GM23338 (cell line): ENCODE results near the gene ZNF444. TPM values are rescaled to one million over a fixed set of nuclear protein-coding genes. Genes with fewer than 3 reads are reported as not detected.

Experiments used
- ATAC-seq: fragments of 200-7000 bp; cut with Tn5 transposase; 3 replicates; pipeline ENCODE4 v1.9.1; 2020
- DNase-seq: peaks from one replicate; pipeline ENCODE4 v3.0.0-alpha.2; 2015; ENCODE audit warnings: low spot score
- H2AFZ ChIP-seq: fragments of 200-600 bp; sonication (generic); 2 replicates; pipeline ENCODE4 v1.8.0; 2016; ENCODE audit warnings: antibody characterized with exemption, mild to moderate bottlenecking, moderate library complexity
- H3F3A ChIP-seq: fragments of 200-600 bp; sonication (generic); replicated peaks from 2 replicates; pipeline ENCODE4 v1.8.0; 2017; ENCODE audit warnings: antibody characterized with exemption, mixed run types, low read depth
- H3K27ac ChIP-seq: fragments of 200-600 bp; sonication (generic); 2 replicates; pipeline ENCODE4 v1.6.1; 2016; ENCODE audit warnings: low read depth
- H3K27me3 ChIP-seq: fragments of 200-600 bp; sonication (generic); 2 replicates; pipeline ENCODE4 v1.8.0; 2016; ENCODE audit warnings: mild to moderate bottlenecking, mixed run types, moderate library complexity; ENCODE audit not compliant: insufficient read depth
- H3K36me3 ChIP-seq: fragments of 200-600 bp; sonication (generic); 2 replicates; pipeline ENCODE4 v1.8.0; 2016; ENCODE audit warnings: mild to moderate bottlenecking; ENCODE audit not compliant: insufficient read depth
- H3K4me1 ChIP-seq: fragments of 200-600 bp; sonication (generic); 2 replicates; pipeline ENCODE4 v1.8.0; 2016; ENCODE audit warnings: mild to moderate bottlenecking, moderate library complexity; ENCODE audit not compliant: insufficient read depth
- H3K4me2 ChIP-seq: fragments of 200-600 bp; sonication (generic); 2 replicates; pipeline ENCODE4 v1.7.1; 2017; ENCODE audit warnings: mixed run types
- H3K4me3 ChIP-seq: fragments of 200-600 bp; sonication (generic); 2 replicates; pipeline ENCODE4 v1.6.1; 2016; ENCODE audit warnings: mixed run types
- H3K79me2 ChIP-seq: fragments of 200-600 bp; sonication (generic); replicated peaks from 2 replicates; pipeline ENCODE4 v1.8.0; 2017; ENCODE audit warnings: mild to moderate bottlenecking; ENCODE audit not compliant: insufficient read depth
- H3K9me2 ChIP-seq: fragments of 200-600 bp; sonication (generic); 2 replicates; pipeline ENCODE4 v1.8.0; 2017; ENCODE audit not compliant: insufficient read depth
- H4K20me1 ChIP-seq: fragments of 200-600 bp; sonication (generic); replicated peaks from 2 replicates; pipeline ENCODE4 v1.8.0; 2017; ENCODE audit warnings: mild to moderate bottlenecking; ENCODE audit not compliant: insufficient read depth
- H3K27ac Mint-ChIP-seq: 2 replicates; pipeline ENCODE4 v1.8.0; 2020; ENCODE audit warnings: inconsistent platforms, mild to moderate bottlenecking, moderate library complexity, mixed read lengths
- H3K27me3 Mint-ChIP-seq: 3 replicates; pipeline ENCODE4 v1.8.0; 2022; ENCODE audit warnings: low read depth, mild to moderate bottlenecking, moderate library complexity, mixed read lengths, inconsistent platforms; ENCODE audit not compliant: insufficient read depth, poor library complexity
- H3K36me3 Mint-ChIP-seq: 3 replicates; pipeline ENCODE4 v1.8.0; 2021; ENCODE audit warnings: low read depth, mild to moderate bottlenecking, inconsistent platforms, moderate library complexity, mixed read lengths
- H3K4me1 Mint-ChIP-seq: 3 replicates; pipeline ENCODE4 v1.8.0; 2020; ENCODE audit warnings: mild to moderate bottlenecking, inconsistent platforms, mixed read lengths
- H3K4me3 Mint-ChIP-seq: 3 replicates; pipeline ENCODE4 v1.8.0; 2021; ENCODE audit warnings: moderate library complexity, mild to moderate bottlenecking, inconsistent platforms, mixed read lengths
- H3K9me3 Mint-ChIP-seq: 3 replicates; pipeline ENCODE4 v1.8.0; 2020; ENCODE audit warnings: moderate library complexity, mild to moderate bottlenecking, inconsistent platforms, mixed read lengths
- CREB1 ChIP-seq: fragments of 250-450 bp; sonication (Bioruptor Pico); IDR thresholded peaks from 2 replicates; pipeline ENCODE4 v1.5.0; 2020; ENCODE audit warnings: low read depth, mild to moderate bottlenecking, moderate library complexity
- CTCF ChIP-seq, 2 experiments: fragments of 200-600 bp in 1 of 2; sonication (generic) in 1 of 2; conservative IDR thresholded peaks; 2 replicates each; pipeline versions ENCODE4 v1.5.1 to v1.6.1; 2016 to 2017; ENCODE audit warnings: antibody characterized with exemption in 2 of 2, low read depth in 2 of 2, mild to moderate bottlenecking in 2 of 2, moderate library complexity in 1 of 2
- ETS1 ChIP-seq: IDR thresholded peaks from 2 replicates; pipeline ENCODE4 v1.6.1; 2016; ENCODE audit warnings: antibody characterized with exemption
- EZH2 ChIP-seq: fragments of 200-600 bp; sonication (generic); IDR thresholded peaks from one replicate; pipeline ENCODE4 v1.8.0; 2017; ENCODE audit warnings: antibody characterized with exemption, mild to moderate bottlenecking, low read depth; ENCODE audit not compliant: unreplicated experiment
- EZH2phosphoT487 ChIP-seq: fragments of 200-600 bp; sonication (generic); IDR thresholded peaks from one replicate; pipeline ENCODE4 v1.8.1; 2018; ENCODE audit warnings: antibody characterized with exemption; ENCODE audit not compliant: unreplicated experiment
- JUNB ChIP-seq: IDR thresholded peaks from one replicate; pipeline ENCODE4 v1.6.1; 2016; ENCODE audit warnings: antibody characterized with exemption; ENCODE audit not compliant: unreplicated experiment
- NANOG ChIP-seq: IDR thresholded peaks from 2 replicates; pipeline ENCODE4 v1.6.1; 2016; ENCODE audit warnings: antibody characterized with exemption, borderline replicate concordance
- POLR2AphosphoS5 ChIP-seq: IDR thresholded peaks from 2 replicates; pipeline ENCODE4 v1.6.1; 2016; ENCODE audit warnings: antibody characterized with exemption, low read depth
- REST ChIP-seq: IDR thresholded peaks from one replicate; pipeline ENCODE4 v1.6.1; 2018; ENCODE audit warnings: antibody characterized with exemption; ENCODE audit not compliant: unreplicated experiment
- STAT1 ChIP-seq: IDR thresholded peaks from one replicate; pipeline ENCODE4 v1.6.1; 2016; ENCODE audit warnings: antibody characterized with exemption; ENCODE audit not compliant: unreplicated experiment
- ZNF114 ChIP-seq: fragments of 250-450 bp; sonication (Bioruptor Pico); IDR thresholded peaks from 2 replicates; pipeline ENCODE4 v1.5.0; 2020; ENCODE audit warnings: mild to moderate bottlenecking, moderate library complexity
- ZNF331 ChIP-seq: fragments of 250-450 bp; sonication (Bioruptor Pico); IDR thresholded peaks from 2 replicates; pipeline ENCODE4 v1.5.0; 2020; ENCODE audit warnings: low read depth, mild to moderate bottlenecking, moderate library complexity
- ZNF462 ChIP-seq: fragments of 250-450 bp; sonication (Bioruptor Pico); IDR thresholded peaks from 2 replicates; pipeline ENCODE4 v1.5.0; 2020; ENCODE audit warnings: mild to moderate bottlenecking, moderate library complexity
- polyA plus RNA-seq: library from polyadenylated mRNA; unstranded; fragments of >200 nt; fragmentation: Nextera tagmentation; extraction: Ambion mirVana; gene quantifications from 2 replicates; pipeline ENCODE4 v1.2.1, GENCODE V29; 2016
- total RNA-seq: library from RNA; depleted of rRNA; stranded (reverse); fragments of >200 nt; shearing (Covaris generic); gene quantifications from 2 replicates; pipeline ENCODE4 v1.2.3, GENCODE V29; 2014

ZNF444 gene
- total and polyA plus RNA-seq, 2 experiments from 2014 or later, result 25.1 to 58.5 TPM

- Histone ChIP-seq H3K27ac (no peak overlapping the region), H3K27me3 (no peaks in the 10 kb centered on the region), H3K4me3 (no peak overlapping the region), H2AFZ (no peak overlapping the region), H4K20me1 (peaks cover 30% of the 10 kb centered on the region), H3K9me2 (no peaks in the 10 kb centered on the region), H3K4me2 (no peak overlapping the region), H3K4me1 (peaks cover 33% of the 10 kb centered on the region), H3F3A (no peaks in the 10 kb centered on the region; the same call in 1 of the 2 replicates), H3K36me3 (no peaks in the 10 kb centered on the region; the same call in 1 of the 2 replicates), H3K79me2 (peaks cover 78% of the 10 kb centered on the region)
- H3K9me3 Mint-ChIP-seq, result no peaks in the 10 kb centered on the region; the same call in 1 of the 3 replicates
- DNase-seq (no peak), ATAC-seq (no peak)
- H3K4me3 Mint-ChIP-seq, result peak overlapping the region; percentile 33; the same call in 1 of the 3 replicates
- H3K4me1 Mint-ChIP-seq, result peaks cover 60% of the 10 kb centered on the region
- H3K36me3 Mint-ChIP-seq, result peaks cover 15% of the 10 kb centered on the region
- TF ChIP-seq POLR2AphosphoS5 (no peak), ZNF331 (CRISPR knock-in tag) (no peak), CTCF (conservative IDR thresholded peaks at IDR 0.05; ENCODE audit: low read depth in 2 of 2) (no peak), ZNF114 (CRISPR knock-in tag) (no peak), ZNF462 (no peak), STAT1 (no peak), EZH2phosphoT487 (no peak), CREB1 (CRISPR knock-in tag) (no peak), NANOG (no peak), JUNB (no peak), REST (no peak), EZH2 (no peak), ETS1 (no peak)
- H3K27me3 Mint-ChIP-seq, result peaks cover 21% of the 10 kb centered on the region
- no peak overlapping the region for H3K27ac Mint-ChIP-seq
Measured at GRCh38 chr19:56117376-56117884, 23.7 kb upstream of the ZNF444 start.
